Right renal pelvis (tissue), 4 donors: ENCODE data around the gene LRSAM1. TPM values are rescaled to one million over a fixed set of nuclear protein-coding genes. Genes with fewer than 3 reads are reported as not detected.

Source experiments
- DNase-seq, 4 donors: peaks; one replicate each; pipeline ENCODE4 v3.0.0-alpha.2; 2013; ENCODE audit warnings: low read depth in 4 of 4, low spot score in 3 of 4, missing footprints in 1 of 4
- polyA plus RNA-seq, 4 donors: library from polyadenylated mRNA; unstranded; fragments of 120-200 nt; gene quantifications; one replicate each; pipeline ENCODE4 v1.2.1, GENCODE V29; 2013; ENCODE audit not compliant: insufficient read length in 4 of 4

The LRSAM1 gene
- polyA plus RNA-seq, 4 donors: 12.5 to 18.4 (median 16.8) TPM

DNA sequence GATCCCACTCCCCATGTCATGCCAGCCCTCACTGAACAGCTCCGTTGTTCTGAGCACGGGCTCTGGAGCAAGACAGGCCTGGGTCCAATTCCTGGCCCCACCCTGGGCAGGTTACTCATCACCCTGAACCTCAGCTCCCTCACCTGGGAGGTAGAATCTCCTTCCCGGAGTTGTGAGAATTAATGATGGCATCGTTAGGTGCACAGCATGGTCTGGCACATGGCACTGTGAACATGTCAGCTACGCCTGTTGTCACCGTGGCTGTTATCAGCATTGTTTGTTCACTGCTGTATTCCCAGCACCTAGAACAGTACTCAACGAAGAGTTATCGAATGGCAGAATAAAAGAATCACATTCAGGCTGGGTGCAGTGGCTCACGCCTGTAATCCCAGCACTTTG is 43.0 kb downstream of the LRSAM1 start:
- no peak for DNase-seq

DNA sequence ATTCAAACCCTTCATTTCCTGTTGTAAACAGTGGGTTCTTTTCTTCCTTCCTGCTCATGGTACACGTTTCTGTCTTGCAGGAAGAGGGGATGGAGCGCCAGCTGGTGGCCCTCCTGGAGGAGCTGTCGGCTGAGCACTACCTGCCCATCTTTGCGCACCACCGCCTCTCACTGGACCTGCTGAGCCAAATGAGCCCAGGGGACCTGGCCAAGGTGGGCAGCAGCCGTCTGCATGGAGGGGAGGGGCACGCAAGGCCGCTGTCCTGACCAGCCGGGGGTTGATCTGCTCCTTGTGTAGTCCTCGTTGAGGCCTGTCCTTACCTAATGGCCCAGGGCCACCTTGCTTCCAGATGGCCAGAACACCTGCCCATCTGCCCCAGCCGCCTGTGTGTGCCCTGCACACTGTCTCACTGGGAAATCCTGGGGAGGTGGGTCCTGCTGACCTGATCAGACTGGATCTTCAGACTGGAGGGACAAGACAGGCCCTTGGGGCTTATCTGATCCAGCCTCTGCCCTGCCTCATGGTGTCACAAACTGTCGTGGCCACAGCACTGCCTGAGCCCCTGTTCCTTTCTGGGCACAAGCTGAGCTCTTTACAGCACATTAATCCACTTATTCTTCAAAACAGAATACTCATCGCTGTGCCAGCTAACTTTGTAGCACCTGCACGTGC is 44.7 kb downstream of the LRSAM1 start:
- DNase-seq: no peak

DNA sequence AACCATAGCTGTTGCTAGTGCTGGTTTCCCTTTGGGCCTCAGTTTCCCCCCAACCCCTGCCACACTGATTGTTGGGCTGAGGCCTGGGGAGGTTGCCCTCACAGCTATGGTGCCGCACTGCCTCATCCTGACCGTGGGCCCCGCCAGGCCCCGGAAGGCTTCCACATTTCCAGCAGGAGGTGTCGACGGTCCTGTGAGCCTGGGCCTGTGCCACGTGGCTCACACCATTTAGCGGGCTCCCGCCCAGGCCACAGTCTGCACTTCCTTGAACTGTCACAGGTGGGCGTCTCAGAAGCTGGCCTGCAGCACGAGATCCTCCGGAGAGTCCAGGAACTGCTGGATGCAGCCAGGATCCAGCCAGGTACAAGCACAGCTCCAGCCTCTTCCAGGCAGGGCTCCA is 45.7 kb downstream of the LRSAM1 start:
- no peak for DNase-seq

DNA sequence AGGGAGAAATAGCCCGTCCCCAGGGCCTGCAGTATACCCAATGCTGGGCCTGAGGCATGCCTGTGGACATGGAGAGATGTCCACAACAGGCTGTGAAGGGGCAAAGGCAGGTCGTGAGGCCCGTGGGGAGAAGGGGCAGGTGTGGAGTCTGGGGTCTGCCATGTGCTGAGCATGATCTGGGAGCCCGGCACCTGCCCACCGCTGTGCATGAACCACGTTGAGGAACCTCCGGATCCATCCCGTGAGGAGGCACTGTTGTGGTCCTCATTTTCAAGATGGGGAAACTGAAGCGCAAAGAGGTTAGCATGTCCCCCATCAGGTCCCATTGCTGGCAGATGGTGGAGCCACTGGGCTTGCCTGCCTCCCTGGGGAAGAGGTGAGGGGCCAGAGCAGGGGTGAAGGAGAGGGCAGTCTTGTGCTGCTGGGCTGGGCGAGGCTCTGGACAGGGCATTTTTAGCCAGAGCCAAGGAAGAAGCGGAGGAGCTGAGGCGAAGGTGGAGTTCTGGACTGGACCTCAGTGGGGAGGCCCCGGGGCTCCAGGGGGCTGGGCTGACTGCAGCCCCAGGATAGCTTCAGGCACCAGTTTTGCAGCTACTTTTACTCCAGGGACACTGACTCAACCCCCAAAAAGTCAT is 46.5 kb downstream of the LRSAM1 start:
- no peak for DNase-seq

DNA sequence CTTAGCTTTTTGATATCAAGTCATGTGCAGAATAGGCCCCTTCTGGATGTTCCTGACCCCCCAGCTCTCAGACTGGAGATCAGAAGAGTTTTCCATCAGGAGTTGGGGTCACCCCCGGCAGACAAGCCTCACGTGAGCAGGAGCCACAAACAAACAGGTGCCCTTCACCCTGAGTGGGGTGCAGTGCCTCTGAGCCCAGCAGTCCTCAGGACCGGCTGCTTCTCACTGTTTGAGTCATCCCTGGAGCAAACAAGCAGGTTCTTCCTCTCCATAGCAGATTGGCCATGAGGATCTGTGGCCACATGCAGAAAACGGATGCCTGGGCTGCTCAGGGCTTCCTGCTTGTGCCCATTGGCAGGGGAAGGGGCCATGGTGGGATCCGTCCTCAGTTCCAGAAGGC is 47.0 kb downstream of the LRSAM1 start:
- no peak for DNase-seq

DNA sequence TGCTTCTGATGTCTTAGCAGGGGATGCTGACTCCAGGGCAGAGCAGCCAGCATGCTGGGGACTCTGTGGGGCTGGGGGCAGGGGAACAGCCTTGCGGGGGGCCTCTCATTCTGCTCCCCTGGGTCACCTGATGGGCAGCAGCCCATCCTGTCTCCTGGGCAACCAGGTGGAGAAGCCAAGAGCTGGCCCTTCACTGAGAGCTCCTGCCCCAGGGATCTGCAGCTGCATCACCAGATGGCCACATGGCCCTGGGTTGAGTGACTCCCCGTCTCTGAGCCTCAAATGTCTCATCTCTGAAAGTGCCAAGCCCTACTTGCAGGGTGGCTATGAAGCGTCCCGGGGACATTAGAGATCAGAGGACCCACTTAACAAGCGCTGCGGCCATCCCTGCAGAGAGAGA is 49.1 kb downstream of the LRSAM1 start:
- no peak for DNase-seq

DNA sequence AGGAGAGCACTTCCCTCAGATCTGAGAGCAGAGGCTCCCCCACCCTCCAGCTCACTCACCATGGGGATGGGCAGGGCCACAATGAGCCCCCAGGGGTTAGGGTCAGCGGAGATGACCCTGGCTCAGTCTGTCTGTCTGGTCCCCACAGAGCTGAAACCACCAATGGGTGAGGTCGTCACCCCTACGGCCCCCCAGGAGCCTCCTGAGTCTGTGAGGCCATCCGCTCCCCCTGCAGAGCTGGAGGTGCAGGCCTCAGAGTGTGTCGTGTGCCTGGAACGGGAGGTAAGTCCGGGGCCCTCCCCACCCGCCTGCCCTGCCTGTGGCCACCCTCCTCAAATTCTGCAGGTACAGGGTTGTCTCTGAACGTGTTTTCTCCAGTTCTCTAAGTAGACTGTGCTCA is 49.6 kb downstream of the LRSAM1 start:
- DNase-seq: no peak

DNA sequence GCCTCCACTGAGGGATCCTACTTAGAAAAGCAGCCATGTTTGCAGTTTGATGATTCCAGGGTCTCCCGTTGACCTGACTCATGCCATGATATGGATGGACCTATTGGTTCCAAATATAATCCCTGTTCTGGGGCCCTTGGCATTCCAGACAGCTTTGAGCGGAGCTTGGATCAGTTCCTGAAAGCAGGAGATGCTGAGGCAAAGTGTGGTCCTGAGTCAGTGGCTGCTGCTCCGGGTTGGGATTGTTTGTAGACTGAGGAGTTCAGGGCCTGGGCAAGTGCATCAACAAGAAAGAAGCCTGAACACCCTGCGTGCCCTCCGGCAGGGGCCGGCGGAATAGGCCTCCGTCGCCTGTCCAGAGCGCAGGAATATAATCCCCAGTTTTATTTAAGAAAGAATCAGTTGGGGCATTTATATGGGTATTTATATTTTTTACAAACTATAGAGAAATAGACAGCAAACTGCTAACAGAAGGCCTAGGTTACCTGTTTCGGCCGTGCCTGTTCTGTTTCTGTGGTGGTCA is 50.6 kb downstream of the LRSAM1 start:
- DNase-seq: no peak

DNA sequence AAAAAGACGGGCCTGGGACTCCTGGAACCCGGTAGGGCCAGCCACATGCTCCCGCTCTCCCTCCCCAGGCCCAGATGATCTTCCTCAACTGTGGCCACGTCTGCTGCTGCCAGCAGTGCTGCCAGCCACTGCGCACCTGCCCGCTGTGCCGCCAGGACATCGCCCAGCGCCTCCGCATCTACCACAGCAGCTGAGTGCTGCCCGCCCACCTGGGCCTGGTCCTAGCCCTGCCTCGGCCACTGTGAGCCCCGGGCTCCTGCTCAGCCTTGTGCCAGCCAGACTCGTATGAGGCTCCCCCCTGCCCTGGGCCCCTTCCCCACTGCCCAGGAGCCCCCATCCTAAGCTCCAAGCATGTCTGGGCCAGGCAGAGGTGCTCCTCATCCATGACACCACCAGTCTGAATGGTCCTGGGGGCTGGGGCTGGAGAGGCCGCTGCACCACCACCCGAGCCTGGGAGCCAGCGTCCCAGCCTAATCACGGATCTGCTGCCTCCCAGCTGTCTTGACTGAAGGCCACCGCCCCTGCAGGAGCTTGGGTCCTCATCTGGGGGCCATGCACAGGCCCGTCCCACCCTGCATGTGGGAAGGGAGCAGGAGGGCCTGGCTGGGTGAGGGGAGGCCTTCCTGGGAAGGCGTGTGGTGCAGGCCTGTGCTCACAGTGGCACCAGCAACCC is 51.5 kb downstream of the LRSAM1 start:
- DNase-seq: no peak

DNA sequence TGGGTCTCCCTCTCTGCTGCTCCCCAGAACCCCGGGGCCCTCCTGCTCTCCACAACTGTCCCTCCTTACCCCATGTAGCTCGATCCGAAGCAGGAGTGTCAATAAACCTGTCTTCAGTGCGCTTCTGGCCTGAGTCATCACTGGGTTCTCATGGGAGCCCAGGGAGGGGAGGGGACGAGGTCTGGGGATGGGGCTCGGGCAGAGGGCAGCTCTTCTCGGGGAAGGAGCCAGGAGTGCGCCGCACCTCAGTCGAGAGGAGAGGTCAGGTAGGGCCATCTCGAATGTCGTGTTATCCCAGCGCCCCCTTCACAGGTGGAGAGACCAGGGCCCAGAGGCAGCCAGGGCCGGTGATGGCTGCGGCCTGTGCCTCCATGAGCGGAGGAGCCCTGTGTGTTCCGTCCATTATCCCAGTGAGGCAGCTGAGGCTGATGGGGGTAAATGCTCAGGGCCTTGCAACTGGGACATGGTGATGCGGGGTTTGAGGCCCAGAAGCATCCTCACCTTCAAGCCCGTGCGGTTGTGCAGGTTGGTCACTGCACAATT is 52.1 kb downstream of the LRSAM1 start:
- DNase-seq: no peak

DNA sequence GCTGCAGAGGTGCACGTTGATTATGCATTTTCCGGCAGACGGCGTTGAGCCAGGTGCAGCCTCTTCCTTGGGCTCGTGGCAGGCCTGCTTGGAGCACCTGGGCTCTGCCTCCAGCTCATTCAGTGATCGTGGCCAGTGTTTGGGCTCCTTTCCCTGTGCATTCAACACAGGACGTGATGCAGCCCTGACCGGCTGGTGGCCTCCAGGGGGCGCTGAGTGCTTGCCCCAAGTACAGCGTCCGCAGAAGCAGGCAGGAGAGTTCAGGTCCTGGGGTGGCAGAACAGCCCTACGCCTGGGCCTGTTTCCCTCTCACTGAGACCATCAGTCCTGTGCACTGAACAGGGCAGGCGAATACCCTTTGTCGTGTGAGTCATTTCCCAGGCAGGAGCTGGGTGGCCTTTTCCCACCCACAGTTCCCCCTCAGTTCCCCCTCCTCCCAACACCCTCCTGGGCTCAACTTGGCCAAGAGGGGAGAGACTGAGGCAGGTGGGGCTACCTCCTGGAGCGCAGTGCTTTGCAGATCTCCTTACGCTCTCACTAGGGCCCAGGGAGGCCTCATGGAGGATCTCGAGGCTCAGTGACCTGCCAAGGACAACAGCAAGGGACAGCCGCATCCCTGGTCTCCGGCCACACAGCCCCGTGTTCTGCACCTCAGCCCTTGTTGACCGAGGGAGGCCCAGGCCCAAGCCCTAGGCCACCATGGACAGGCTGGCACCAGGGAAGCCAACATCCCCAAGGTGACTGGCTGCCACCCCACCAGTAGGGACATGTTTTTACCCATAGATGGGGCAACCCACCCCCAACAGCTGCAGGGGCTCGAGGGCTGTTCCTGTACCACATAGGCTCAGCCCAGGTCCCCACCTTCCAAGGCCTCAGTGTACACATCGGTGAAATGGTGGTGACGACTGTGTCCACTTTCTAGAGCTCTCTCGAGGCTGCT is 52.9 kb downstream of the LRSAM1 start:
- DNase-seq: peak in 3 of 4 donors; percentile 57 to 70 (median 58)

DNA sequence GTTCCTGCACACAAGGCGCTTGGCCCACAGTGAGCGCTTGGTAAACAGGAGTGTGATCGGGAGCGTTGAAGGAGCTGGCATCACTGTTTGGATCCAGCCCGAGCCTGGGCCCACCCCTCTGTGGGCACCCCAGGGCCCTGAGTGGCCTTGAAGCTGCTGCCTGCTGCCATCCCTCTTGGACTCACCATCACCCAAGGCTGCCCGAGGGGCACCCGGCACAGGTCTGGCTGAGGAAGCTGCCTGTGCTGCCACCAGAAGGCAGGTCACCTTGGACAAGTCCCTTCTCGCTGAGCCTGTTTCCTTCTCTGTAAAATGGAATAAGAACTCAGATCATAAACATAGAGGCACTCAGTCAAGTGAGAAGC is 53.6 kb downstream of the LRSAM1 start:
- DNase-seq: no peak

DNA sequence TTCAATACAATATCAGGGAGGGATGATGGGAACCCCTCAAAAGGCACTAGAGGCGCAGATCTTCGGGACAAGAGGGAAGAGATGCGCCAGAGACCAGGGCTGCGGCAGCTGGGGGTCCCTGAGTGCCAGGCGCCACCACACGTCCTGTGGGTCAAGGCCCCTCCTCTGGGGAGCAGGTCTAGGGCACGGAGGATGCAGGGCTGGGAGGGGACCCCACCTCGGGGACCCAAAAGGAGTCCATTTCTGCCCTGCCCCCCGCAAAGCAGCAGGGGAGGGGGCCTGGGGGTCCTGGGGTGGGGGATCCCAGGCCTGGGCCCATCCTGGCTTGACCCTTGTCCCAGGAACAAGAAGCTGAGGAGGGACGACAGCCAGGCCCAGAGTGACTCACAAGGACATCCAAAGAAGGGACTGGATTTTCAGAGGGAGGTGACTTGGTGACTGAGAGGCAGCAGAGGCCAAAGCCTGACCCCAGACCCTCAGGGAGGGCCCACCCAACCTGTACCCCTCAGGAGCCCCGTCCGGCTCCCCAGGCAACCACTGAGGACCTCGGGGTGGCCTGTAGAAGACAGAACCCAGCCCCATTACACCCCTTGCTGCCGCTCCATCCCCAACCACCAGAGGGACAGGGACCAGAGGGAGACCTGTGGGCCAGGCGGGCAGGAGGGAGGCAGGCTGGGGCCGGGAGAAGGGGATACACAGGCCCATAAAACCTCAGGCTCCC is 54.2 kb downstream of the LRSAM1 start:
- no peak for DNase-seq

DNA sequence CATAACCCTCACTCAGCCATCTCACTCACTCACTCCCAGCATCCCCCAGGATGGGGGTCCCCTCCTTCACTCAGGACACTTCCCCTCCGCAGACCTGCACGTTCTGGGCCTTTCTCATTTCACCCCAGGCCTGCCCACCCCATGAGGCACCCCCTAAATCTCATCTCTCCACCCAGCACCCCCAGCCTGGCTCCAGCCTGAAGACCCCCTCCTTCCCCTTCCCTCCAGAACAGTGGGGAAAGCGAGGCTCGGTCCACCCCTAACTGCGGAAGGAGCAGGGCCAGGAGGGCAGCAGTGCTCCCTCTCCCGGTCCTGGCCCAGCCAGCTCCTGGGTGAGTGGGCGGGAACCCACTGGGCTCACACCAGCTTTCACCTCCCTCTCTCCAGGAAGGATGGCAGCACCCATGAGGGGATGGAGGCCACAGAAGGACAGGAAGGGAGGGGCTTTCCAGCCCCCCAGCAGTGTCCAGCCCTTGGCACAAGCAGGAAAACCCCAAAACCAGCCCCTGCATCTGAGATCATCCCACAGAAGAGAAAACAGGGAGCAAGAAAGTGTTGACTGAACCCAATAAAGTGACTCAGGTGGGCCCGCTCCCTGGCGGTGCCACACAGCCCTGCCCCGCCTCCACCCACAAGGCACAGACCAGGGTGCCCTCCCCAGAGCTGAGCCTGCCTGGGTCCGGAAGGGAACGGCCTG is 55.0 kb downstream of the LRSAM1 start:
- DNase-seq: no peak

DNA sequence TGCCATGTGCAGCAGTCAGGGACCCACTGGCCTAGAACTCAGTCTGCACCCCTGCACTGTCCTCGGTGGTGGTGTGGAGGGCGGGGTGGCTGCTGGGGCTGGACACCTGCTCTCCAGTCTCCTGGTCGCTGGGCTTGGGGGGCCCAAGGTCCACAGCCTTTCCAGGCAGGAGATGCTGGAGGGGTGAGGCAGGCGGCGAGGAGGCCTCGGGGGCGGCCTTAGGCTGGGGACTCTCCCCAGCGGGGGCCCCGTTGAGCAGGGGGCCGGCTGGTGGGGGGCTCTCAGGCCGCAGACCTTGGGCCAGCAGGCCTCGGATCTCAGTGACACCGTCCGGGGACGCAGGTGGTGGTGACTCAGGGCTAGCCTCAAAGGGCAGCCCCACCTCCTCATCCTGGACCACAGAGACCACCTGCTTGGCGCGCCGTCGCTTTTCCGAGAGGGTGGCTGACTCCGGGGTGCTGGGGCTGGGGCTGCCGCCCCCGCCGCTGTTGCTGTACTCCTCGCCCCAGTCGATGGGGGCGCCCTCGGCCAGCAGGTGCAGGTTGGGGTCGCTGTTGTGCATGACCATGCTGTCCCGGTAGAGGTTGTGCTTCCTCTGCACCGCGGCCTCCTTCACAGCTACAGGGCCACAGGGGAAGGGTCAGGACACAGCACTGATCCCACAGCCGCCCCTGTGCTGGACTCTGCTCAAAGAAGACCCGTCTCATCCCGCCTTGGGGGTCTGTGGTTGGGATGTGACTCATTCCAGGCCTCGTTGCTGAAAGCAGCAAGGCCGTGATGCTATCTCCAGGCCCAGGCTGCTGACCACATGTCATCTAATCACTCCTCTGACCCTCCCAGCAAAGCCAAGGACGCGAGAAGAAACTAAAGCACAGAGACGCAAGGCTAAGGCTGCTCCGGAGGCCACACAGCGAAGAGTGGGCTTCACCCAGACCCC is 55.8 kb downstream of the LRSAM1 start:
- DNase-seq: no peak

DNA sequence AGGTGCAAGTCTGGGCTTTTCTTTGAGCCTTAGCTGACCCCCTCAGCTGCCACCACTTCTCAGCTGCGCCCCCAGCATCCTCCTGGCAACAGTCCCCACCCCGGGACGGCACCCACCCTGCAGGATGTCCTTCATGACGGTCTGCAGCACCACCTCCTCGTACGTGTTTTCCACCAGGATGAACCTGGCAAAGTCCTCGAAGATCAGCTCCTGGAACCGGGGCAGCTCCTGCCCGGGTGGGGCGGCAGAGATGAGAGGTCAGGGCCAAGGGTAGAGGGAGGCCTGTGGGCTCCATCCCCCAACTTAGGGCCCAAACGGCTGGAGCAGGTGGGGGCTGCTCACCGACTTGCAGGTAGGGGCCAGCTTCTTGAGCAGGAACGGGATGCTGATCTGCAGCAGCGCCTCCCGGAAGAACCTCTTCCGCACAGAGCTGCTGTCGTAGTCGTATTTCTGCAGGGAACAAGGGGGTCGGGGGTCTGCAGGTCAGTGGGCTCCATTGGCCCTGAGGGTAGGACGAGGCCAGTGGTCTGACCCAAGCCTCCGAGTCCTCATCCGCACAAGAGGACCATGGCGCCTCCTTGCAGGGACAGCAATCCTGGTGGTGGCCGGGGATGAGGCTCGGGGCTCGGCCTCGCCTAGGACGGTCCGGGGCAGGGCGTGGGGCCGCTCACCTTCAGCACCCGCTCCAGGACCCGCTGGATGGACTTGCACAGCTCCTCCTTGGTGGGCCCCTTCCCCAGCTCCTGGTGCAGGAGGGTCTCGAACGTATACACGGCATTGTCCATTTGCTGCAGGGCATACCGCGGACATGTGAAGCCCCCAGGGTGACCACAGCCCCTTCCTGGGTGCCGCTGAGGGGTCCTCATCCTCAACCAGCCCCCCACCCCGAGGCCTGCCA is 56.7 kb downstream of the LRSAM1 start:
- no peak for DNase-seq

DNA sequence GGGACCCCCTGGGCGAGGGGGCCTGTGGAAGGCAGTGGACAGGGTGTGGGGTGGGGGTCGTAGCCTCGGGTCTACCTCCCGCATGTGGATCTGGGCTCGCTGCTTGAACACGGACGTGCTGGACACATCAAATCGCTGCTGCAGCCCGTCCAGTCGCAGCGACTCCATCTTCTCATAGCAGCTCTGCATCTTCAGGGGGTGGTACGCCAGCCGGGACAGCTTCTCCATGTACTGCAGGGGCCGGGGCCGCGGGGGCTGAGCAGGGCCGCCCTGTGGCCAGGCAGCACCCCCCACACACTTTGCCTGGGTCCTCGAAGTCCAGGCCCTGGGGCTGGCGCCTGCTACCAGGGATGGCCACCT is 57.6 kb downstream of the LRSAM1 start:
- no peak for DNase-seq
